GOT3 (cell line): ENCODE measurements around the gene GOT1.

Source experiments
- DNase-seq: peaks from one replicate; lab custom pipeline; 2025; ENCODE audit warnings: mixed read lengths; lab: John Stamatoyannopoulos, UW

The GOT1 gene

DNA sequence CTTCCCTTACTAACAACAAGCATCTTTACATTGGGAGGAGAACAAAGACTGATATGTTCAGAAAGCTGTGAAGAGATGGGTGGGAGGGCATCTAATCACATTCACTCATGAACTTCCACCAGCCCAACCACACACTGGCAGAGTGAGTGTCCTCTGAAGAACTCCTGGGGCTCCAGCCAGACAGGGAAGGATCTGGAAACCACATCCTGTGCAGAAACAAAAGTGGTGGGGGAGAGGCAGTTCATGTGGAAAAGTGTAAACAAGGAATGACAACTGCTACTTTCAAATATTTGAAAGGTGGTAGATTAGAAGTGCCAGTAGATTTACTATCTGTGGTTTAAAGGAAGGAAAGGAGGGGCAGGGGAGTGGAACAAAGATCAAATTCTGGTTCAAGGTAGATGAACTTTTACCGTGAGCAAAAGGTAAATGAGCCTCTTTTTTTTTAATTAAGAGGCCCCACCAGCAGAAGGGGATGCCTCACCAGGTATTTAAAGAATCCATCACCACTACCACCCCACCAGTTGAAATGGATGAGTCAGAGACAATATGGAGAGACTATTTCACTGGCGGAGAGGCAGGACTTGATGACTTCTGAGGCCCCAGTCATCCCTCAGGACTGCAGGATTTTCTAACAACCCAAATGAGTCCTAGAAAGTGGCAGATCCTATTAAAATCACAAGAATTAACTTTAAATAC is 34.5 kb downstream of the GOT1 start:
- DNase-seq = no peak

DNA sequence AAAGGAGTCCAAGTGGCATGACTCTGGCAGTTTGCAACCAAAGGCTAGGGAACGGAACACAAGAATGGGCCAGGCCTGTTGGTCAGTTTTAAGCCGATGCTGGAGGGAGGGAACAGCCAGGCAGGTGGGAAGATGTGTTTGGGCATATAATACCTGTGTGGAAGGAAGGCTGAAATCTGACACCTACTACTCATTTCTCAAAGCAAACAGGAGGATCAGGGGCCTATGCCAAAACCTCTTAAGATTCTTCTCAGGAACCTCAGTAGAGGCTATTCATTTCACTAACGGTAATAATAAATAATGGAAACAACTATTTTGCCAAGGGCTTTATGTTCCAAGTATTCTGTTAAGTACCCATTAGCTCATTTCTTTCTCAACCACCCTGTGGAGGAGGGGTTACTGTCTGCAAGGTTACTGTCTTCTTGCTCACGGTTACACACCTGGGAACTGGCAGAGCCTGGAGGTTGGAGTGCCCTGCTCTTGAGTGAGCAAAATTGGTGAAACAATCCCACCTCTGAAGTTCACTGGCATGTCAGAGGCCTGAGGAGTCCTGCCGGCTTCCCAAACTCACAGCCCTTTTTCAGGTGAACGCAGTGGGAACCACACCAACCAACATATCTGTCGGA is 35.5 kb downstream of the GOT1 start:
- no peak for DNase-seq

DNA sequence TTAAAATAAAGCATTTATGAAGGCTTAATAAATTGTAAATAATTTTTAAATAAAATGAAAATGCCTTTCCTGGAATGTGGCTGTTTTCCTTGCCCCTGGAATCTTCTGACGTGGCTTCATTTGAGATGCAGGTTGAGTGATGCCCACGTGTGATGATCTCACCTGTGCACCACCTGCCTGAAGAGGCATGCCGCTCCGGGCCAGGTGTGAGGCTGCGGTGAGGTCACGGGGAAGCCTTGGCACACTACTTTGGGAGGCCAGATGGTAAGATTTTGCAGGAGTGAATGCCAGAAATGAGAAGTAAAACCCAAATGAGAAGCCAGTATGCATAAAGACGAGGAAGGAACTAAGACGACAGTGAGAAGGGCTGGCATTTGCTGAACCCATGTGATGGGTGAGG is 36.2 kb downstream of the GOT1 start:
- no peak for DNase-seq

DNA sequence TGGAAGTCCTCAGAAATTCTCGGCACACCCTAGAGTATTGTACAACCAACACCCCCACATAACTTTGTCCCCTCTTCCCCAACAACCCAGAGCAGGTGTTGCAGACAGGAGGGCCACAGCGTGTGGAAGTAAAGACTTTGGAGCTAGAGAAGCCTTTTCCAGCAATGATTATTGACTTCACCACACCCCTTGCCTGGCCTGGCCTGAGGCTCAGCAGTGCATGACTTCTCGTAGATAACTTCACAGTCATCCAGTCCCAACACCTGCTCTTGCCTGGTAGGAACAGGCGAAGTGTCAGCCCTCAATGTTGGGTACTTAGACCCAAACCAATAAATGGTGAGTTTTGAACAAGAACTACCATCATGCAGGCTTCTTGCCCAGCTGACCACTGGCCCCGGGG is 36.7 kb downstream of the GOT1 start:
- DNase-seq = no peak

DNA sequence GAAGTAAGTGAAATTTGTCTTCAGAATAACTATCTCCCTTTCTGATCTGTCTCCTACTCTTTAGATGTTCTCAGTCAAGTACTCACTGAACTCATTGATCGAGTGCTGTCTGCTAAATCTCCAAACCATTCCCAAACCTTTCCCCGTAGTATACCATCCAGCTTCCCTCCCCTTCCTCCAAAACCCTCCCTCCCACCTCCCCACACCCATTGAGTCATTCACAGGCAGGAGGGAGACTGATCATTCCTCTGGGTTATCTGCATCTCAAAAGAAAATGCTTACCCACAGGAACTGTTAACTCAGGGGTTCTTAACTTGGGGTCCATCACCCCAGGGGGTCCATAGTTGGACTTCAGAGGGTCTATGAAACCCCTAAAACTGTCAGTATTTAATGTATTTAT is 37.4 kb downstream of the GOT1 start:
- no peak for DNase-seq

DNA sequence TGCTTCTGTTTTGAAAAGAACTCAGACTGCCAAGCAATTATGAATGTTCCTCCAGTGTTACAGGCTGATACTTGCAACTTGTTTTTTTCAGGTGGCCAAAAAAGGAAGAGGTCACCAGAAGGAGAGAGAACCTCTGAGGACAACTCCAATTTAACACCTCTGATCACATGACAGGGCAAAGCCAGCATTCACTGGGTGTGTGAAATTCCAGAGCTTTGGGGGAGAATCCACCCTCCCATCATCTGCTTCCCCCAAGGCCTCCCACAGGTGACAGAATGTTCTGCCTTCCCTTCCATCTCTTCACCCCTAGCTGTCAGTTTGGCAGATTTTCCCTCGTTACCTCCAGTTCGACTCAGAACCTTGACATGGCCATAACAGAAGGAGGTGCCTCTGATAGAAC is 39.1 kb downstream of the GOT1 start:
- DNase-seq = no peak

DNA sequence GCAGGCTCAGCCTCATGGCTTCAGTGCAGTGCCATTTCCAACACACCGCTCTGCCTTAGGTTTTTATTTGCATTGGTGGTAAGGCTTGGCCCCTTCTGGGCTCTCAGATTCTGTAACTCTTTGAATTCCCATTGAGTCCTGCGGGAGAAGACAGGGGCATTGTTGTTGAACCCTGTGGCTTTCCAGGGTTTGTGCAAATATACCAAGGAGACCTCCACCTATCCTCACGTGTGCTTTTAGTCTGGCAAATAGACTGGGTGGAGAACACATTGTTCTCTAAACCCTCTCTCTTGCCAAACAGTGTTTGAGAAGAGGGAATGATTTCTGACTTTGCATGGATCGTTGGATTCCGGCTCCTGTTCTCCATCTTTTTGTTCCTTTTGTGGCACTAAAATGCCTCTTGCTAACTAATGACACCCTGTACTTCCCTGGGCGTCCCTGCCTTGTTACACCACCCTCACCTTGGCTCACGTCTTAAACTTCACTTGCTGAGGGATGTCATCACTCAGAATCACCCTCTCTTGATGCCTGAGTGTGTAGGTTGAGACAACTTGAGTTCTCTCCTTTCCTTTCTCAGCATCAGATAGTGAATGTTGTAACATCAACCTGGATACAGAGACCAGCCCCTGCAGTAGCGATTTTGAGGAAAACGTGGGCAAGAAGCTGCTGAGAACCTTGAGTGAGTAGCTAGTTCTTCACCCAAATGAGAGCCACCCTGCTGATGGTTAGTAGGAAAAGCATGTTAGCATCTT is 40.5 kb downstream of the GOT1 start:
- no peak for DNase-seq

DNA sequence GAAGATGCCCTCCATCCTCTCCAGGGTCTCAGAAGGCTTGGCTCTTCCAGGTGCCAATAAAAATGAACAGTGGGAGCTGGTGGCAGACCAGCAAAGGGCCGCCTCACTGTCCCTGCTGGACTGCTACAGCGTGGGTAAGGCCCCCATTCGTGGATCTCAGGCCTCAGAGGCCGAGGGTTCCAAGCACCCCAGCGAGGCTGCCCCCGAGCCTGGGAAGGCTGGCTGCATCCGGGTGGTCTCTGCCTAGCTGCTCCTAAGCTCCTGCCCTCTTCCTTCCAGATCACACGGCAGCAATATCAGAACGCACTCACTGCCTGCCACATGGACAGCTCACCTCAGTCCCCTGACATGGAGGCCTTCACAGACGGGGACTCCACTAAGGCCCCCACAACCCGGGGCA is 42.9 kb downstream of the GOT1 start:
- DNase-seq = no peak

DNA sequence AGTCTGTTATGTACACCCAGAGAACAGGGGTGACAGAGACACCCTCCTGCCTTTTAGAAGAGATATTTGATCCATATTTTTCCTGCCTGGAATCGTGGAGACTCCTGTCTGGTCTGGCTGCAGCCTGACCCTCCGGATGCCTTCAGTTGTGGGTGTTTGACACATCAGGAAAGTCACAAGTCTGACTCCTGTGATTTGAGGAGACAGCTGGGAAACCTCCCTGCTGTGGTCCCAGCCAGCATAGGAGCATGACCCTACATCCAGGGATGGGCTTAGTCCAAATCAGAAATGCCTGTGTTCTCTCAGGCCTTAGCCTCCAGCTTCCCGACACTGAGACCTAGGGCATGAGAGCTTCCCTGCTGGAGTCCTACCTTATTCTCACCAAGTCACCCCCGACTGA is 43.4 kb downstream of the GOT1 start:
- DNase-seq = no peak

DNA sequence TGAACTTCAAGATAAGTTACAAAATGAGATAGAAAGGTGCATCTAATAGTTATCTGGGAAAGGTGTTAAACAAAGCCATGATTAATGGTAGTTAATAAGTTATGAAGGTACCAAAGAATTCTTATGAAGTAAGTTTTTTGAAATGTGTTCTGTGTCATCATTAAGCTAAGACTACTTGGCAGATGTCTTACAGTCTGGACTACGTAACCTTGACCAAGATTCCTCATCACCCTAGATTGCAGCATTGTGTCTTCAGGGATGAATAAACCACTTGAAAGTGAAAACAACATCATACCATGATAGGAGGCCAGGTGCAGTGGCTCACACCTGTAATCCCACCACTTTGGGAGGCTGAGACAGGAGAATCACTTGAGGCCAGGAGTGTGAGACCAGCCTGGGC is 48.2 kb downstream of the GOT1 start:
- no peak for DNase-seq

DNA sequence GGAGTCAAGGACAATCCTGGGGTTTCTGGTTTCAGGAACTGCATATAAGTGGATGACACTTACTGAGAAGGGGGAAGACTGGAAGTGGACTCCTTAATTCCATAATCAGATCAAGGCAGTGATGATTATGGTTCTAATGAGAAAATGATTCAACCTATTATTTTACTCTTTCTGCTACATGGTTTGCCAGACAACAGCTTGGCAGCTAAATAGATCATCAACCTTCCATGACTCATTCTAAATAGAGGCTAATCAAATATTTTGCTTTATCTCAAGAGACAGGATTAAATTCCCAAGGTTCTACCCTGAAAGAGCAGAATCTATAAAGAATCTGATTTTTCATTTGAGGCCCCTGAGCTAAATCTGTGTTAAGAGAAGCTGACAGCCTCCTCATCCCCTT is 55.0 kb downstream of the GOT1 start:
- no peak for DNase-seq

DNA sequence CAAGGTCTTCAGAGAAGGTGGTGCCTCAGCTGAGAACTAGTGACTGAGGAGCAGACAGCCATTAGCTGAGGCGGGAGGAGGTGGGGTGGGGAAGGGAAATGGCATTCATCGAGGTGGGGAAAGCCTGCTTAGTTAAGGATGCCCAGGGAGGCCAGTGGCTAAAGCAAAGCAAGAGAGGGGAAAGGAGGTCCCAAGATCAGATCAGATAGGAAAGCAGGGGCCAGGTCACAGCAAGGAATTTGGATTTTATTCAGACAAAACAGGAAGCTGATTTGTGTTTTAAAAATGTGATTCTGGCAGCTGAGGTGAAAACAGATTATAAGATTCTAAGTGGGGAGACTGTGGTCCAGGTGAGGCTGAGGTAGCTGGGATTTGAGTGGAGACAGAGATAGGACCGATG is 55.5 kb downstream of the GOT1 start:
- DNase-seq = no peak

DNA sequence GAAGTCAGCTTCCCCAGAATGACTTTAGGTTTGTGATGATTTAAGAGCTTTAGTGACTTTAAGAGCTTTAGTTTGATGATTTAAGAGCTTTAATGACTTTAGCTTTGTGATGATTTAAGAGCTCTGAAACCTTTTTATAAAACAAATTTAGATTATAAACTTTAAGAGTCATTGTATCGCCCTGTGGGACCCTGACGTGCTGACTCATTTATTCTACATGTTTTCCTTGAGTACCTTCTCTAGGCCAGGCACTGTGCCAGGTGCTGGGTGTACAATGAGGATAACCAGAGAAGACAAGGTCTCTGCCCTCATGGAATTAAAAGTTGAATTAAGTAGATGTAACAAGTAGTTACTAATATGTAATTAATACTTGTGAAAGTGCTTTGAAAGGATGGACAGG is 55.9 kb downstream of the GOT1 start:
- DNase-seq = no peak

DNA sequence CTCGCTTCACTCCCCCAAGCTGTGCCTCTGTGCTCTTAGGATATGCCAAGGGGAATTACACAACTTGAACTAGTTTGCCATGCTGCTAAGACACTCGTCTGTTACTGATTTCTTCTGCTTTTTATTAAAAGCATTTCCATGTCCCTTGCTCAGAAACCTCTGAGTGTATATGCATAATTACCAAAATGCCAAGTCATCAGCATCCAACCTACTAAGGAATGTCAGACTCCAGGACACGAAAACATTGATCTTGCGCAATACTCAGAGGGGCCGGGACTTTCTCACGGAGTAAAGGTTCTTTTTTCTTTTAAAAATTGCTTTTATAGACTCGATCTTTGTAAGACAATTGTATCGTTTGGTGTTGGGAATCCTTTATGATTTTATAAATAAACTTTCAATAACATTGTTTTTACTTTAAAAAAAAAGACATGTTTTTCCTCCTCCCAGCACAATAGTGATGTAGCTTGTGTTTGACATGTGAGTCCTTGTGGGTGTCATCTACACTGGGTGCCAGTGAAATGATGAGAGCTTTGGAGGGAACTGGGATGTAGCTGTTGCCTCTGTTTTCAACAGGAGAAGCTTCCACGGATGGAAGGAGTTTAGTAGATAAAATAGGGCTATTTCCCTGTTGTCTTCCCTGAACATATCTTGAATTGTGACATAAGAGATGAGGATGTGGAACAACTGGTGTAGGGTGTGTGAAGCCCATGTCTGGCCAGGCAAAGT is 57.7 kb downstream of the GOT1 start:
- DNase-seq = no peak

DNA sequence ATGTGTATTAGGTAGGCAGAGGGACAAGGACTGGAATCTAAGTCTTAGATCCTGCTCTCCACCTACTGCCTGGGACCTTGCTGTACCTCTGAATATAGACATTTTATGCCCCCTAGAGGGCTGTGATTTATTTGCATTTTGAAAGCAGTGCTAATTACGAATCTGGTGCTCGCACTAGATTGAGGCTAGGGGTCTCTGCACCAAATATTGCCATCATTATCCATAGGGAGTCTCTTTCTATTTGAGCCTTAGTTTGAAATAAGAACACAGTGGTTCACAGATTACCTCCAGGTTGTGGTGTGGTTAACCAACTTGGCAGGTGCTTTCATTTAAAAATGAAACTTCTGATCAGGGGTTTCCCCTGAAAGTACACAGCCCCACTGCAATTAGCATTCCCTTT is 59.4 kb downstream of the GOT1 start:
- DNase-seq = no peak

DNA sequence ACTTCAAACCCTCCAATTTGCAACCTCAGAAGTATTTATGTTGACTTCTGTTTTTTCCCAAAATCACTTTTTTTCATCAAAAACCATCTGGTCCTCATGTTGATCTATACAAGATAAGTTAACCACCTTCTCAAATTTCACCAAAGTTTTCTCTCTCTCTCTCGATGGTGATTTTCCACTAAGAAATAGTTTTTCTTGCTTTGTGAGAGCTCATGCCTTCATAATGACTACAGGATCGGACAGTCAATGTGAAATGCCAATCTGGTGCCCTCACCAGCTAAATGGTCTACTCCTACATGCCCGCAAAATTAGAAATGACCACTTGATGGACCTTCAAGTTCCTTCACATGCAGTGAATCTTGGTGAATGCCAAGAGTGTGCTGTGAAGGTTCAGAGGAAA is 60.9 kb downstream of the GOT1 start:
- no peak for DNase-seq

DNA sequence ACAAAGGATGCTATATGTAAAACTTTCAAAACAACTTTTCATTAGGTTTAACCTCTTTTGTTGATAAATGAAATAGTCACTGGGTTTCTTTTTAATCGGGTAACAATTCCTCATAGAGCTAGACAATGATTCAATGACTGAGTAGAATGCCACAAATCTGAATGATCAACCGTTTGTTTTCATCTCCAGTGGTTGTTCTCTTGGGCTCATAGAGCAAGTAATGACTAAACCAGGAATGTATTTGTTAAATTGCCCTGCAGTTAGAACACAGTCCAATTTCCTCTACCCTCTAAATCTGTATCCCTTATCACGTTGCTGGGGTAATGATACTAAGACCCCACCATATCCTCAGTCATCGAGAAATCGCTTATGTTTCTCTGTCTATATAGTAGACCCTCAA is 61.3 kb downstream of the GOT1 start:
- no peak for DNase-seq

DNA sequence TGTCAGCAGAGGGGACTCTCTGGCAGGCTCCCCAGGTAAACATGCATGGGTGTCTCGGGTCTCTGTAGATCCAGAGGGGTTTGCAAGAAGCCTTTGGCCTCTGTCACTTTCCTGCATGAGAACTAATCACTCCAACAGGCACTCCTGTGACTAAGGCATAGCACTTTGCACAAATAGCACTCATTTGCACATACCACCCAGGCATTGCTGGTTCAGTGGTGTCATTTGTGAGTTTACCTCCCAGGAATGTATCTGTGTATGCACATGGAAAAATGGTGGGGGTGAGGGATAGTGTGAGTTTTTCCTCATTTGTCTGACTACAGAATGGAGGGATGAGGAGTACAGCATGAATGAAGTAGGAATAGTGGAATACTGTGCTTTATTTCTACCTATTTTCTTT is 61.8 kb downstream of the GOT1 start:
- DNase-seq = no peak

DNA sequence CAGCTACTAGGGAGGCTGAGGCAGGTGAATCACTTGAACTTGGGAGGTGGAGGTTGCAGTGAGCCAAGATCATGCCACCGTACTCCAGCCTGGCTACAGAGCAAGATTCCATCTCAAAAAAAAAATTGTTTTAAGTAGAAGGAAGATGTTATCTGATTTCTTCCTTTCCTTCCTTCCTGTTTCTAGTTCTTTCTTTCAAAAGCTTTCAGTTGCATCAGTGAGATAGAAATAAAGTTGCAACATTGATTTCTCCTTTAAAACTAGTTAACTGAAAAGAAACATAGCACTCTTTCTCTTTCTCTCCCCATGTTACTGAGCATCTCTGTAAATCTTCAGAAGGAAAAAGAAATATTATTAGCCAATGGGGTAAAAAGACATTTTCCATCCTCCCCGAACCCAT is 63.8 kb downstream of the GOT1 start:
- no peak for DNase-seq

DNA sequence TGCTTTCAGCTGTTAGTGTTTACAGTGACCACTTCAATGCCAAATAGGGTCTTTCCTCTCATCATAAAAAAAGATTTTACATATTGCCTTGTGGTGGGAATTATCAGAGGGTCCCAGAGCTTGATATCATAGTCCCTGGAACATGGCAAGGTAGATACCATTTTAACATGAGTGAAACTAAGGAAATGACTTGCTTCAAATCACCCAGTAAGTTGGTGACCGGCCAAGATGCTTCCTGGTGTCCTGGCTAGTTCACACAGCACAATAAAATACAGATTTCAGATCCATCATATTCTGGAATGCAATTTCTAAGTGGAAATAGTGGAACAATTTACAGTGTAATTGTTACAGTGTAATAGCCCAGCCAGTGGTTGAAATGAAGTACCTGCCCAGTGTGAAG is 64.7 kb downstream of the GOT1 start:
- no peak for DNase-seq

DNA sequence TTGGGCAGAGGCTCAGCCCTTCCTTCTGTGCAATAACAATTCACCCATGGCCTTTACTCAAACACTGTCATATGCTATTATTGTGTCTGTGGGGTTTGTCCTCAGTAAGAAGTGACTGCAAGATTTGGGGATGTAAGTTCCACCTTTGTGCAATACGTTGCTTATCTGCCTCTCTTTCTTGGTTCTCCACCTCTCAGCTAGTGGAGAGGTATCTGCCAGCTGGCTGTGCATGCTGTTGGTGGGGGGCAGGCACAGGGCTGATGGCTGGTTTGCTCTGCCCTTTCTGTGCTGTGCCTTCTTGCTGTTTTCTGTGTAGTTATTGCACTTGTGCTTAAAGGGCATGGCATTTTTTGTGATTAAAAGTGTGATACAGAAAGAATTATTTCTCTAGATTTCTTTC is 65.1 kb downstream of the GOT1 start:
- DNase-seq = no peak

DNA sequence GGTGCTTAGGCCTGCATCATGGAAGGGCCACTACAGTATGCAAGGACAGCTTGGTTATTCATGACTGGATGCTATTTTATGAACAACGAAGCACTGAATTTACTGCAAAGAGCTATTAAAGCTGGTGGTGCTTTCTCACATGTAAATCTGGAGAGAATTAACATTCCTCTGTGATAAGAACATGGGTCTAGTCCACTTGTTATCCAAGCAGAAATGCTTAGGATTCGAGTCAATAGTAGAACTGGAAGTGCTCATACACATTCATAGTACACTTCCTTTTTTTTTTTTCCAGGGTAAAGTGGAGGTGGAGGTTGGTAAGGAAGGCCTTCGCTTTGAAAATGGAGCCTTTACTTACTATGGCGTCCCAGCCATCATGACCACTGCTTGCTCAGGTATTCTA is 66.3 kb downstream of the GOT1 start:
- no peak for DNase-seq

DNA sequence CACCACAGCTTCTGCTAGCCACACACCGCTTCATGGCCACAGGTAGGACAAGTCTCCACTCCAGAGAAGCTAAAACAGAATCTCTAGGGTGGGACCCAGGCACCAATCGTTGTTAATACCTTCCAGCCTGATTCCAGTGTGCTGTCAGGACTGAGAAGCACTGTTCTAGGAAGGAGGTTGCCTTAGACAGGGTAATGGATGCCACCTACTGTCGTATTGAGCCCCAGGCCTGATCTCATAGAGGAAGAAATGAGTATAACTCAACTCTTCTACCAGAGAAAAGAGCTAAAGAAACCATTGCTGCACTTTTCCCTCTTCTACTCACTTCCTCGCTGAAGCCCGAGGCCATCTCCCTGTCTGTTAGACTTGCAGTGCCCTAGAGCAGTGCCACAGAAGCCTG is 69.5 kb downstream of the GOT1 start:
- DNase-seq = no peak
